BE2C (cell line): ENCODE data around the gene JUP.

Experiments
- DNase-seq: peaks from one replicate; pipeline ENCODE4 v3.0.0-alpha.2; 2020
- H3K27me3 ChIP-seq: fragments of 250-450 bp; sonication (Bioruptor Pico); 2 replicates; pipeline ENCODE4 v1.5.1; 2020; ENCODE audit warnings: mild to moderate bottlenecking
- H3K36me3 ChIP-seq: fragments of 250-450 bp; sonication (Bioruptor Pico); 2 replicates; pipeline ENCODE4 v1.5.1; 2020; ENCODE audit warnings: mild to moderate bottlenecking
- H3K4me1 ChIP-seq: fragments of 250-450 bp; sonication (Bioruptor Pico); 2 replicates; pipeline ENCODE4 v1.5.1; 2020
- H3K4me3 ChIP-seq: 2 replicates; pipeline ENCODE4 v1.5.1; 2011; ENCODE audit warnings: low read depth, low read length
- H3K9me3 ChIP-seq: fragments of 250-450 bp; sonication (Bioruptor Pico); 2 replicates; pipeline ENCODE4 v1.5.1; 2020
- TF ChIP-seq, protein P1 (sequence below): IDR thresholded peaks from 2 replicates; pipeline ENCODE4 v1.5.1; 2012; ENCODE audit warnings: mild to moderate bottlenecking, low read depth, low read length

Gene JUP

DNA sequence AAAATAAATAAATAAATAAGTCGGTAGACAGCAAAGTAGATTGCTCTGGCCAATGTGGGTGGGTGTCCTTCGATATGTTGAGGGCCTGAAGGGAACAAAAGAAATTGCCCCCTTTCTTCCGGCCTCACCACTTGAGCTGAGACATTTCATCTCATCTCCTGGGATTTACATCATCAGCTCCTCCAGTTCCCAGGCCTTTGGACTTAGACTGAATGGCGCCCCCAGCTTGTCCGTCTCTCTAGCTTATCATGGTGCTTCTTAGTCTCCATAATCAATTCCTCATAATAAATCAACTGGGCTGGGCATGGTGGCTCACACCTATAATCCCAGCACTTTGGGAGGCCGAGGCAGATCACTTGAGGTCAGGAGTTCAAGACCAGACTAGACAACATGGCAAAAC lies 38.2 kb downstream of the JUP start:
- no peaks in the 10 kb centered on the region for H3K36me3 ChIP-seq
- no peak for DNase-seq
- H3K27me3 ChIP-seq = no peaks in the 10 kb centered on the region
- H3K4me3 ChIP-seq = no peak overlapping the region
- H3K4me1 ChIP-seq = no peaks in the 10 kb centered on the region; the same call in 1 of the 2 replicates
- H3K9me3 ChIP-seq = no peaks in the 10 kb centered on the region
- TF ChIP-seq, protein P1, sequence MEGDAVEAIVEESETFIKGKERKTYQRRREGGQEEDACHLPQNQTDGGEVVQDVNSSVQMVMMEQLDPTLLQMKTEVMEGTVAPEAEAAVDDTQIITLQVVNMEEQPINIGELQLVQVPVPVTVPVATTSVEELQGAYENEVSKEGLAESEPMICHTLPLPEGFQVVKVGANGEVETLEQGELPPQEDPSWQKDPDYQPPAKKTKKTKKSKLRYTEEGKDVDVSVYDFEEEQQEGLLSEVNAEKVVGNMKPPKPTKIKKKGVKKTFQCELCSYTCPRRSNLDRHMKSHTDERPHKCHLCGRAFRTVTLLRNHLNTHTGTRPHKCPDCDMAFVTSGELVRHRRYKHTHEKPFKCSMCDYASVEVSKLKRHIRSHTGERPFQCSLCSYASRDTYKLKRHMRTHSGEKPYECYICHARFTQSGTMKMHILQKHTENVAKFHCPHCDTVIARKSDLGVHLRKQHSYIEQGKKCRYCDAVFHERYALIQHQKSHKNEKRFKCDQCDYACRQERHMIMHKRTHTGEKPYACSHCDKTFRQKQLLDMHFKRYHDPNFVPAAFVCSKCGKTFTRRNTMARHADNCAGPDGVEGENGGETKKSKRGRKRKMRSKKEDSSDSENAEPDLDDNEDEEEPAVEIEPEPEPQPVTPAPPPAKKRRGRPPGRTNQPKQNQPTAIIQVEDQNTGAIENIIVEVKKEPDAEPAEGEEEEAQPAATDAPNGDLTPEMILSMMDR = no peak

- no peaks in the 10 kb centered on the region for H3K36me3 ChIP-seq
- H3K9me3 ChIP-seq = no peaks in the 10 kb centered on the region
- H3K4me3 ChIP-seq = no peak overlapping the region
- peaks cover 5% of the 10 kb centered on the region for H3K4me1 ChIP-seq
- TF ChIP-seq, protein P1 = no peak
- peaks cover 9% of the 10 kb centered on the region for H3K27me3 ChIP-seq
- DNase-seq = no peak
These were observed 44.8 kb downstream of the JUP start for GRCh38 chr17:41741709-41742108.

- TF ChIP-seq, protein P1 = no peak
- Histone ChIP-seq H3K36me3 (no peaks in the 10 kb centered on the region), H3K4me3 (no peak overlapping the region), H3K9me3 (no peaks in the 10 kb centered on the region), H3K27me3 (peaks cover 20% of the 10 kb centered on the region), H3K4me1 (peaks cover 5% of the 10 kb centered on the region)
- no peak for DNase-seq
These were observed 46.0 kb downstream of the JUP start for GRCh38 chr17:41740506-41740905.

GRCh38 chr17:41739661-41740352 lies 46.7 kb downstream of the JUP start:
- no peaks in the 10 kb centered on the region for H3K36me3 ChIP-seq
- H3K9me3 ChIP-seq = no peaks in the 10 kb centered on the region
- H3K4me3 ChIP-seq = no peak overlapping the region
- no peak for DNase-seq
- H3K27me3 ChIP-seq = peaks cover 27% of the 10 kb centered on the region
- TF ChIP-seq, protein P1 = no peak
- H3K4me1 ChIP-seq = peaks cover 5% of the 10 kb centered on the region

GRCh38 chr17:41738801-41739112 lies 47.8 kb downstream of the JUP start:
- Histone ChIP-seq H3K9me3 (no peaks in the 10 kb centered on the region), H3K36me3 (no peaks in the 10 kb centered on the region), H3K27me3 (peaks cover 37% of the 10 kb centered on the region), H3K4me1 (peaks cover 5% of the 10 kb centered on the region), H3K4me3 (no peak overlapping the region)
- TF ChIP-seq, protein P1 = no peak
- no peak for DNase-seq

DNA sequence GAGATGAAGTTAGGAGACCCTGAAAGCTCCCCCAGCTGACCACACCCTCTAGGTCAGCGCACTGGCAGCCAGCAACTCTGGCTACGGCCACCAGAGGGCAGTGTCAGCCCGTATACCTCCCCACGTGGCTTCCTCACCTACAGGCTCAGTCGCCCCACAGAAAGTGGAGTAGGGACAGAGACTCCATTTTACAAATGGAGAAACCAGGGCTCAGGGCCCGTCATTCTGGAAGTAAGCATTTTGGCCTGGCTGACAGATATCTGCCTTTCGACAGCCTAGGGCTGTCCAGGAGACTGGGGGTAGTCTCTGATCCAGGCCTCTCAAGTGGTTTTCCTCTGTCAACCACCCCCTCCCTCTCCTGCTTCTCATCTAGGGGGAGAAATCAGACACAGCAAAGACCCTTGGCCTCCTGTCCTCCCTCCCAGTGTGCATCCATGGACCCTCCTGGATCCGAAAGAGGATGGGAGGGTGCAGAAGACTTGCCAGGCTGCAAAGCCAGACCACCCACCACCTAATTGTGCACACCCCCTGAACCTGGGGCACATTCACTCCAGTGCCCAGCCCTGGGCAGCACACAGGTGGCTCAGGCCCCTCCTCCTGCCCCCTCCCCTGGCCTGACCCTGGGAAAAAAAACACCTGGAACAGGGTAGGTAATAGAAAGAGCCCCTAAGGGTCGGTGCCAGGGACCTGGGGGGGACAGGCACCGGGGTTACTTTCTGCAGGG lies 48.3 kb downstream of the JUP start:
- DNase-seq = peak; percentile 85
- Histone ChIP-seq H3K4me3 (no peak overlapping the region), H3K36me3 (no peaks in the 10 kb centered on the region), H3K27me3 (peaks cover 41% of the 10 kb centered on the region), H3K4me1 (peaks cover 5% of the 10 kb centered on the region), H3K9me3 (no peaks in the 10 kb centered on the region)
- TF ChIP-seq, protein P1 = peak; percentile 98
